Astrocyte of the cerebellum (primary cell): ENCODE measurements around the gene SLC37A1.

Experiments used
- DNase-seq: peaks from one replicate; pipeline ENCODE4 v3.0.0-alpha.2; 2011; ENCODE audit warnings: low read depth
- H3K4me3 ChIP-seq: 2 replicates; pipeline ENCODE4 v1.5.1; 2011; ENCODE audit warnings: mild to moderate bottlenecking, low read depth, low read length, moderate library complexity
- CTCF ChIP-seq: IDR thresholded peaks from 2 replicates; pipeline ENCODE4 v1.5.1; 2012; ENCODE audit warnings: low read length, low read depth, moderate library complexity, mild to moderate bottlenecking; ENCODE audit errors: missing control alignments
- in situ Hi-C: cut with HindIII; loops from 2 replicates; pipeline ENCODE4 v1.10.0; 2017; ENCODE audit warnings: low sequenced_read_pairs

SLC37A1 gene

GRCh38 chr21:42555756-42556438 lies 42.2 kb downstream of the SLC37A1 start:
- TF ChIP-seq CTCF: no peak
- in situ Hi-C loops: no loop called here
- DNase-seq: no peak
- H3K4me3 ChIP-seq: no peak overlapping the region

GRCh38 chr21:42556476-42556875 lies 42.8 kb downstream of the SLC37A1 start:
- H3K4me3 ChIP-seq: no peak overlapping the region
- TF ChIP-seq CTCF: no peak
- no peak for DNase-seq
- in situ Hi-C loops: no loop called here

- TF ChIP-seq CTCF: no peak
- DNase-seq: no peak
- in situ Hi-C loops: no loop called here
- no peak overlapping the region for H3K4me3 ChIP-seq
Measured at GRCh38 chr21:42556960-42557359, 43.3 kb downstream of the SLC37A1 start.

GRCh38 chr21:42557420-42557819 lies 43.8 kb downstream of the SLC37A1 start:
- DNase-seq: no peak
- H3K4me3 ChIP-seq: no peak overlapping the region
- TF ChIP-seq CTCF: no peak
- in situ Hi-C loops: no loop called here

GRCh38 chr21:42558368-42558767 lies 44.7 kb downstream of the SLC37A1 start:
- no peak for TF ChIP-seq CTCF
- no peak overlapping the region for H3K4me3 ChIP-seq
- no peak for DNase-seq
- in situ Hi-C loops: no loop called here

DNA sequence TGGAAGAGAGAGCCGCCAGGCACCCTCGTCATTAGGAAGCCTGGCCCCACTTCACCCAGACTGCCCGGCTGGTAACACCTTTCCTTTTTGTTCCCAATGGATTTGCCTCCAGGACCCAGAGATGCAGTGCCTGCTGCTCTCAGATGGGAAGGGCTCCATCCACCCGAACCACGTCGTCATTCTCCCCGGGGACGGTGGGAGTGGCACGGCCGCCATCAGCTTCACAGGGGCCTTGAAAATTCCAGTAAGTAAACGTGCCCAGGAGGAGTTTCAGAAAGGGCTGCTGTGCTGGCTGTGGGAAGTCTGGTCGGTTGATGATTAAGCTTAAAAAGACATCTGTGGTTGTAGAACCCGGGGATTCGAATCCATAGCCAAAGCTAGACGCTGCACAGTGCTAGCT lies 45.2 kb downstream of the SLC37A1 start:
- in situ Hi-C loops: no loop called here
- DNase-seq: no peak
- no peak overlapping the region for H3K4me3 ChIP-seq
- TF ChIP-seq CTCF: no peak
